HEK293 (cell line): ENCODE measurements around the gene TRIM9.
A peak's percentile ranks its signal among the peaks of the same experiment; 100 is the strongest.

Source experiments
- GLIS1 ChIP-seq: fragments of 450-650 bp; formaldehyde crosslinking; IDR thresholded peaks from 2 replicates; pipeline ENCODE4 v1.5.1; 2016; ENCODE audit warnings: missing biosample characterization, missing genetic modification characterization
- HIC1 ChIP-seq: fragments of 450-650 bp; formaldehyde crosslinking; IDR thresholded peaks from 2 replicates; pipeline ENCODE4 v1.5.1; 2016; ENCODE audit warnings: missing biosample characterization, missing genetic modification characterization
- IKZF3 ChIP-seq: fragments of 450-650 bp; IDR thresholded peaks from 2 replicates; pipeline ENCODE4 v1.5.0; 2018; ENCODE audit warnings: missing biosample characterization, mild to moderate bottlenecking, missing genetic modification characterization, moderate library complexity
- INSM2 ChIP-seq: fragments of 450-650 bp; formaldehyde crosslinking; IDR thresholded peaks from 2 replicates; pipeline ENCODE4 v1.5.1; 2016; ENCODE audit warnings: missing biosample characterization, missing genetic modification characterization
- KLF1 ChIP-seq: fragments of 450-650 bp; formaldehyde crosslinking; IDR thresholded peaks from 2 replicates; pipeline ENCODE4 v1.5.1; 2016; ENCODE audit warnings: missing biosample characterization, missing genetic modification characterization
- KLF10 ChIP-seq: fragments of 450-650 bp; IDR thresholded peaks from 2 replicates; pipeline ENCODE4 v1.5.1; 2018; ENCODE audit warnings: missing biosample characterization, mild to moderate bottlenecking, missing genetic modification characterization
- KLF8 ChIP-seq: fragments of 450-650 bp; formaldehyde crosslinking; IDR thresholded peaks from 2 replicates; pipeline ENCODE4 v1.5.1; 2016; ENCODE audit warnings: missing biosample characterization, missing genetic modification characterization
- PATZ1 ChIP-seq: fragments of 450-650 bp; formaldehyde crosslinking; IDR thresholded peaks from 2 replicates; pipeline ENCODE4 v1.5.1; 2016; ENCODE audit warnings: missing biosample characterization, missing genetic modification characterization
- PRDM4 ChIP-seq: fragments of 450-650 bp; formaldehyde crosslinking; IDR thresholded peaks from 2 replicates; pipeline ENCODE4 v1.5.1; 2017; ENCODE audit warnings: missing biosample characterization, missing genetic modification characterization
- REPIN1 ChIP-seq: fragments of 450-650 bp; formaldehyde crosslinking; IDR thresholded peaks from 2 replicates; pipeline ENCODE4 v1.5.1; 2017; ENCODE audit warnings: missing biosample characterization, missing genetic modification characterization, low read depth
- SP2 ChIP-seq: fragments of 450-650 bp; formaldehyde crosslinking; IDR thresholded peaks from 2 replicates; pipeline ENCODE4 v1.5.1; 2016; ENCODE audit warnings: missing biosample characterization, missing genetic modification characterization
- TSHZ1 ChIP-seq: fragments of 450-650 bp; formaldehyde crosslinking; IDR thresholded peaks from 2 replicates; pipeline ENCODE4 v1.5.1; 2016; ENCODE audit warnings: missing biosample characterization, missing genetic modification characterization, borderline replicate concordance
- ZBTB10 ChIP-seq: fragments of 450-650 bp; formaldehyde crosslinking; IDR thresholded peaks from 2 replicates; pipeline ENCODE4 v1.5.1; 2016; ENCODE audit warnings: missing biosample characterization, missing genetic modification characterization
- ZEB2 ChIP-seq: fragments of 450-650 bp; formaldehyde crosslinking; IDR thresholded peaks from 2 replicates; pipeline ENCODE4 v1.5.1; 2016; ENCODE audit warnings: missing biosample characterization, missing genetic modification characterization
- ZFP69B ChIP-seq: fragments of 450-650 bp; formaldehyde crosslinking; IDR thresholded peaks from 2 replicates; pipeline ENCODE4 v1.5.1; 2016; ENCODE audit warnings: missing biosample characterization, missing genetic modification characterization
- ZNF121 ChIP-seq: fragments of 450-650 bp; formaldehyde crosslinking; IDR thresholded peaks from 2 replicates; pipeline ENCODE4 v1.5.1; 2016; ENCODE audit warnings: missing biosample characterization, missing genetic modification characterization
- ZNF274 ChIP-seq, 2 experiments: fragments of 200-500 bp in 1 of 2; fragments of 450-650 bp in 1 of 2; sonication (Bioruptor generic) in 1 of 2; formaldehyde crosslinking in 1 of 2; IDR thresholded peaks; 2 replicates each; pipeline versions ENCODE4 v1.5.1 to v1.6.1; 2014 to 2016; ENCODE audit warnings: borderline replicate concordance in 1 of 2, inconsistent platforms in 1 of 2, low read length in 1 of 2, missing biosample characterization in 1 of 2, missing genetic modification characterization in 1 of 2
- ZNF324 ChIP-seq: fragments of 450-650 bp; formaldehyde crosslinking; IDR thresholded peaks from 2 replicates; pipeline ENCODE4 v1.5.1; 2016; ENCODE audit warnings: missing biosample characterization, missing genetic modification characterization
- ZNF416 ChIP-seq: fragments of 450-650 bp; formaldehyde crosslinking; IDR thresholded peaks from 2 replicates; pipeline ENCODE4 v1.5.1; 2016; ENCODE audit warnings: missing biosample characterization, missing genetic modification characterization
- ZNF777 ChIP-seq: fragments of 450-650 bp; formaldehyde crosslinking; IDR thresholded peaks from 2 replicates; pipeline ENCODE4 v1.5.1; 2017; ENCODE audit warnings: missing biosample characterization, missing genetic modification characterization, borderline replicate concordance
- ZSCAN30 ChIP-seq: fragments of 450-650 bp; IDR thresholded peaks from 2 replicates; pipeline ENCODE4 v1.5.1; 2018; ENCODE audit warnings: missing biosample characterization, mild to moderate bottlenecking, missing genetic modification characterization, moderate library complexity

Gene TRIM9

GRCh38 chr14:50943943-50944646 is 150.8 kb downstream of the TRIM9 start, which contains the start of gene PYGL (continued):
- TF ChIP-seq INSM2 (0 out of 2 replicates have a peak, but pooled peaks have one; percentile 18), ZBTB10 (peak; percentile 57; the same call in 1 of the 2 replicates), KLF10 (tag by site-specific recombination) (peak; percentile 37), ZSCAN30 (peak; percentile 61; the same call in 1 of the 2 replicates), ZNF274 (IDR thresholded peaks at IDR 0.05; ENCODE audit: low read length) (no peak), ZNF274 (tag by site-specific recombination; IDR thresholded peaks at IDR 0.05; ENCODE audit: borderline replicate concordance) (no peak), TSHZ1 (no peak), KLF8 (tag by site-specific recombination) (peak; percentile 70), ZNF416 (no peak), ZFP69B (peak; percentile 9; the same call in 1 of the 2 replicates), SP2 (peak; percentile 35), PATZ1 (tag by site-specific recombination) (peak; percentile 75), ZNF777 (peak; percentile 63; the same call in 1 of the 2 replicates), REPIN1 (tag by site-specific recombination) (no peak), HIC1 (0 out of 2 replicates have a peak, but pooled peaks have one; percentile 69), ZEB2 (tag by site-specific recombination) (peak; percentile 0), GLIS1 (tag by site-specific recombination) (peak; percentile 23; the same call in 1 of the 2 replicates), ZNF121 (no peak), ZNF324 (tag by site-specific recombination) (peak; percentile 37; the same call in 1 of the 2 replicates), PRDM4 (0 out of 2 replicates have a peak, but pooled peaks have one; percentile 4), IKZF3 (tag by site-specific recombination) (no peak), KLF1 (tag by site-specific recombination) (peak; percentile 50)
